PFSK-1 (cell line): ENCODE data around the gene FANCC.

ENCODE experiments used
- POLR2AphosphoS5 ChIP-seq: IDR thresholded peaks from 2 replicates; pipeline ENCODE4 v1.6.1; 2012; ENCODE audit warnings: low read depth, mild to moderate bottlenecking, control low read depth, low read length, moderate library complexity
- SIN3A ChIP-seq: IDR thresholded peaks from 2 replicates; pipeline ENCODE4 v1.6.1; 2012; ENCODE audit warnings: mild to moderate bottlenecking, low read length, moderate library complexity, borderline replicate concordance; ENCODE audit not compliant: insufficient read depth
- TAF1 ChIP-seq: IDR thresholded peaks from 2 replicates; pipeline ENCODE4 v1.6.1; 2012; ENCODE audit warnings: low read length, control low read depth, borderline replicate concordance; ENCODE audit not compliant: insufficient read depth
- TF ChIP-seq, protein P1 (sequence below), 2 experiments: IDR thresholded peaks; 2 replicates each; pipeline versions ENCODE4 v1.6.1 to v1.8.0; 2011 to 2012; ENCODE audit warnings: low read depth in 2 of 2, low read length in 2 of 2, control low read depth in 1 of 2, inconsistent platforms in 1 of 2, mild to moderate bottlenecking in 1 of 2, moderate library complexity in 1 of 2; ENCODE audit not compliant: insufficient read depth in 1 of 2

GRCh38 chr9:95197692-95198271 is 119.7 kb downstream of the FANCC start:
- TF ChIP-seq, protein P1, sequence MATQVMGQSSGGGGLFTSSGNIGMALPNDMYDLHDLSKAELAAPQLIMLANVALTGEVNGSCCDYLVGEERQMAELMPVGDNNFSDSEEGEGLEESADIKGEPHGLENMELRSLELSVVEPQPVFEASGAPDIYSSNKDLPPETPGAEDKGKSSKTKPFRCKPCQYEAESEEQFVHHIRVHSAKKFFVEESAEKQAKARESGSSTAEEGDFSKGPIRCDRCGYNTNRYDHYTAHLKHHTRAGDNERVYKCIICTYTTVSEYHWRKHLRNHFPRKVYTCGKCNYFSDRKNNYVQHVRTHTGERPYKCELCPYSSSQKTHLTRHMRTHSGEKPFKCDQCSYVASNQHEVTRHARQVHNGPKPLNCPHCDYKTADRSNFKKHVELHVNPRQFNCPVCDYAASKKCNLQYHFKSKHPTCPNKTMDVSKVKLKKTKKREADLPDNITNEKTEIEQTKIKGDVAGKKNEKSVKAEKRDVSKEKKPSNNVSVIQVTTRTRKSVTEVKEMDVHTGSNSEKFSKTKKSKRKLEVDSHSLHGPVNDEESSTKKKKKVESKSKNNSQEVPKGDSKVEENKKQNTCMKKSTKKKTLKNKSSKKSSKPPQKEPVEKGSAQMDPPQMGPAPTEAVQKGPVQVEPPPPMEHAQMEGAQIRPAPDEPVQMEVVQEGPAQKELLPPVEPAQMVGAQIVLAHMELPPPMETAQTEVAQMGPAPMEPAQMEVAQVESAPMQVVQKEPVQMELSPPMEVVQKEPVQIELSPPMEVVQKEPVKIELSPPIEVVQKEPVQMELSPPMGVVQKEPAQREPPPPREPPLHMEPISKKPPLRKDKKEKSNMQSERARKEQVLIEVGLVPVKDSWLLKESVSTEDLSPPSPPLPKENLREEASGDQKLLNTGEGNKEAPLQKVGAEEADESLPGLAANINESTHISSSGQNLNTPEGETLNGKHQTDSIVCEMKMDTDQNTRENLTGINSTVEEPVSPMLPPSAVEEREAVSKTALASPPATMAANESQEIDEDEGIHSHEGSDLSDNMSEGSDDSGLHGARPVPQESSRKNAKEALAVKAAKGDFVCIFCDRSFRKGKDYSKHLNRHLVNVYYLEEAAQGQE (IDR thresholded peaks at IDR 0.05; ENCODE audit: insufficient read depth in 1 of 2, low read depth in 2 of 2, low read length in 2 of 2), result no peak
- TF ChIP-seq TAF1 (no peak), POLR2AphosphoS5 (no peak), SIN3A (no peak)
